Measurements from ENCODE around the gene BTNL9. TPM values are rescaled to one million over a fixed set of nuclear protein-coding genes. Genes with fewer than 3 reads are reported as not detected.

Gene BTNL9
- total and polyA plus RNA-seq, 7 donors: 10.4 to 26.3 (median 20.0) TPM

- DNase-seq: no peak
- Histone ChIP-seq H3K4me3 (no peak overlapping the region), H3K4me1 (no peaks in the 10 kb centered on the region), H3K27me3 (ENCODE audit: insufficient read depth in 3 of 3, low read length in 2 of 3) (peaks cover 0 to 21% (median 4%) of the 10 kb centered on the region in 3 donors), H3K27ac (no peak overlapping the region), H3K9me3 (no peaks in the 10 kb centered on the region), H3K36me3 (ENCODE audit: insufficient read depth in 1 of 2, low read depth in 1 of 2) (no peaks in the 10 kb centered on the region)
- no peak for ATAC-seq
- WGBS, 3 donors: 23 to 48% (median 39%) methylated on average over 12 to 13 of the region's 13 CpGs
- intact Hi-C loops (cut with DNase I): loop anchor here in 1 of 2 donors (5.0 kb wide), 1 partner anchor 165 kb away; no protein-coding TSS in a partner anchor
- TF ChIP-seq CTCF (IDR thresholded peaks at IDR 0.05): no peak
Measured at GRCh38 chr5:181036816-181037364, 3.2 kb upstream of the BTNL9 start.

GRCh38 chr5:181037365-181037861, 2.7 kb upstream of the BTNL9 start:
- Histone ChIP-seq H3K27me3 (ENCODE audit: insufficient read depth in 3 of 3, low read length in 2 of 3) (peaks cover 0 to 21% (median under 1%) of the 10 kb centered on the region in 3 donors), H3K9me3 (no peaks in the 10 kb centered on the region), H3K4me1 (no peaks in the 10 kb centered on the region), H3K27ac (no peak overlapping the region), H3K36me3 (ENCODE audit: insufficient read depth in 1 of 2, low read depth in 1 of 2) (no peaks in the 10 kb centered on the region), H3K4me3 (no peak overlapping the region)
- ATAC-seq (peak in 1 of 4 donors; percentile 56), DNase-seq (no peak)
- no peak for TF ChIP-seq CTCF (IDR thresholded peaks at IDR 0.05)
- 51 to 64% (median 54%) methylated on average over 4 of the region's 4 CpGs for WGBS, 3 donors
- intact Hi-C loops (cut with DNase I): loop anchor here in 1 of 2 donors (5.0 kb wide), 1 partner anchor 165 kb away; no protein-coding TSS in a partner anchor

- DNase-seq (no peak), ATAC-seq (no peak)
- no peaks in the 10 kb centered on the region for H3K4me1 ChIP-seq
- intact Hi-C loops (cut with DNase I): loop anchor here in 1 of 2 donors (5.0 kb wide), 1 partner anchor 167 kb away; no protein-coding TSS in a partner anchor
- H3K4me3 ChIP-seq: peak overlapping the region; percentile 57
- TF ChIP-seq CTCF (IDR thresholded peaks at IDR 0.05): no peak
- H3K9me3 ChIP-seq: no peaks in the 10 kb centered on the region
- no peak overlapping the region for H3K27ac ChIP-seq
- H3K36me3 ChIP-seq (ENCODE audit: insufficient read depth in 1 of 2, low read depth in 1 of 2): no peaks in the 10 kb centered on the region
- peaks cover 0 to 31% (median 2%) of the 10 kb centered on the region in 3 donors for H3K27me3 ChIP-seq (ENCODE audit: insufficient read depth in 3 of 3, low read length in 2 of 3)
- WGBS, 3 donors: 58 to 61% (median 59%) methylated on average over 8 of the region's 8 CpGs
Measured at GRCh38 chr5:181039471-181039870, 595 bp upstream of the BTNL9 start.

GRCh38 chr5:181040631-181040945, 522 bp downstream of the BTNL9 start:
- H3K36me3 ChIP-seq (ENCODE audit: insufficient read depth in 1 of 2, low read depth in 1 of 2): no peaks in the 10 kb centered on the region
- ATAC-seq (no peak), DNase-seq (no peak)
- H3K27ac ChIP-seq: peak overlapping the region; percentile 27
- H3K4me1 ChIP-seq: no peaks in the 10 kb centered on the region
- 59 to 64% (median 64%) methylated on average over 8 of the region's 8 CpGs for WGBS, 3 donors
- H3K4me3 ChIP-seq: peak overlapping the region; percentile 57
- no peaks in the 10 kb centered on the region for H3K9me3 ChIP-seq
- no peak for TF ChIP-seq CTCF (IDR thresholded peaks at IDR 0.05)
- intact Hi-C loops (cut with DNase I): no loop called here
- peaks cover 0 to 38% (median 3%) of the 10 kb centered on the region in 3 donors for H3K27me3 ChIP-seq (ENCODE audit: insufficient read depth in 3 of 3, low read length in 2 of 3)

- H3K27ac ChIP-seq: peak overlapping the region; percentile 27
- no peak for ATAC-seq
- peak overlapping the region; percentile 57 for H3K4me3 ChIP-seq
Measured at GRCh38 chr5:181041043-181041442, 977 bp downstream of the BTNL9 start.

More at GRCh38 chr5:181041043-181041442, 977 bp downstream of the BTNL9 start:
- DNase-seq: no peak
- H3K36me3 ChIP-seq (ENCODE audit: insufficient read depth in 1 of 2, low read depth in 1 of 2): no peaks in the 10 kb centered on the region
- no peaks in the 10 kb centered on the region for H3K4me1 ChIP-seq
- TF ChIP-seq CTCF (IDR thresholded peaks at IDR 0.05): no peak
- intact Hi-C loops (cut with DNase I): no loop called here
- H3K27me3 ChIP-seq (ENCODE audit: insufficient read depth in 3 of 3, low read length in 2 of 3): peaks cover 0 to 38% (median 7%) of the 10 kb centered on the region in 3 donors
- WGBS, 3 donors: 8 to 12% (median 9%) methylated on average over 6 of the region's 6 CpGs
- H3K9me3 ChIP-seq: no peaks in the 10 kb centered on the region
